GM18511 (cell line): Measurements from ENCODE around the gene MGAT5.

ENCODE experiments used
- ATAC-seq: cut with Tn5 transposase; IDR thresholded peaks from one replicate; pipeline ENCODE4 v1.9.1; 2021; ENCODE audit warnings: mild to moderate bottlenecking, moderate library complexity; ENCODE audit not compliant: unreplicated experiment

Gene MGAT5

GRCh38 chr2:134360745-134361487 is 107.0 kb downstream of the MGAT5 start:
- no peak for ATAC-seq

GRCh38 chr2:134361648-134362047 is 107.8 kb downstream of the MGAT5 start:
- no peak for ATAC-seq

GRCh38 chr2:134362152-134362668 is 108.3 kb downstream of the MGAT5 start:
- ATAC-seq = no peak

- ATAC-seq = no peak
Observed at GRCh38 chr2:134362740-134363139, 108.9 kb downstream of the MGAT5 start.

- no peak for ATAC-seq
Observed at GRCh38 chr2:134365356-134365755, 111.5 kb downstream of the MGAT5 start.

- ATAC-seq = no peak
Observed at GRCh38 chr2:134366359-134366758, 112.5 kb downstream of the MGAT5 start.

- no peak for ATAC-seq
Observed at GRCh38 chr2:134367213-134367612, 113.3 kb downstream of the MGAT5 start.

GRCh38 chr2:134368009-134368817 is 114.3 kb downstream of the MGAT5 start:
- ATAC-seq = no peak

- no peak for ATAC-seq
Observed at GRCh38 chr2:134369220-134369902, 115.5 kb downstream of the MGAT5 start.

GRCh38 chr2:134370655-134371445 is 117.0 kb downstream of the MGAT5 start:
- no peak for ATAC-seq

GRCh38 chr2:134372141-134372540 is 118.3 kb downstream of the MGAT5 start:
- ATAC-seq = no peak

- ATAC-seq = no peak
Observed at GRCh38 chr2:134372611-134373131, 118.8 kb downstream of the MGAT5 start.

- no peak for ATAC-seq
Observed at GRCh38 chr2:134375935-134376334, 122.1 kb downstream of the MGAT5 start.

GRCh38 chr2:134377730-134378129 is 123.9 kb downstream of the MGAT5 start:
- ATAC-seq = no peak

GRCh38 chr2:134379293-134379692 is 125.4 kb downstream of the MGAT5 start:
- ATAC-seq = no peak

- no peak for ATAC-seq
Observed at GRCh38 chr2:134379722-134380121, 125.8 kb downstream of the MGAT5 start.

- ATAC-seq = no peak
Observed at GRCh38 chr2:134381141-134381540, 127.3 kb downstream of the MGAT5 start.

- no peak for ATAC-seq
Observed at GRCh38 chr2:134384131-134384530, 130.3 kb downstream of the MGAT5 start.

GRCh38 chr2:134385195-134385594 is 131.3 kb downstream of the MGAT5 start:
- no peak for ATAC-seq

GRCh38 chr2:134386310-134386709 is 132.4 kb downstream of the MGAT5 start:
- no peak for ATAC-seq
